BLaER1 treated with 17β-estradiol and CSF1 and Interleukin-3, amounts not matched to agents 10 nM and 100 nM (cell line): ENCODE results near the gene C3orf22.
A peak's percentile ranks its signal among the peaks of the same experiment; 100 is the strongest.

Experiments
- H3K27ac ChIP-seq, 11 experiments: shearing (Covaris generic); formaldehyde crosslinking; 2 replicates each; pipeline ENCODE4 v1.8.1; 2022
- H3K27me3 ChIP-seq, 11 experiments: shearing (Covaris generic); formaldehyde crosslinking; 2 replicates each; pipeline ENCODE4 v1.8.1; 2022
- H3K36me3 ChIP-seq, 11 experiments: shearing (Covaris generic); formaldehyde crosslinking; 2 replicates each; pipeline ENCODE4 v1.8.1; 2022
- H3K4me1 ChIP-seq, 10 experiments: shearing (Covaris generic); formaldehyde crosslinking; 2 replicates each; pipeline ENCODE4 v1.8.1; 2022
- H3K4me2 ChIP-seq, 11 experiments: shearing (Covaris generic); formaldehyde crosslinking; 2 replicates each; pipeline ENCODE4 v1.8.1; 2022
- H3K4me3 ChIP-seq, 10 experiments: shearing (Covaris generic); formaldehyde crosslinking; 2 replicates each; pipeline ENCODE4 v1.8.1; 2022
- H3K9ac ChIP-seq, 11 experiments: shearing (Covaris generic); formaldehyde crosslinking; 2 replicates each; pipeline ENCODE4 v1.8.1; 2022
- H3K9me3 ChIP-seq, 11 experiments: shearing (Covaris generic); formaldehyde crosslinking; replicated peaks in 1 of 11; 2 replicates each; pipeline ENCODE4 v1.8.1; 2022
- H4K20me1 ChIP-seq, 11 experiments: shearing (Covaris generic); formaldehyde crosslinking; 2 replicates each; pipeline ENCODE4 v1.8.1; 2022
- Cebpa-rat ChIP-seq, 11 experiments: shearing (Covaris generic); IDR thresholded peaks; 2 replicates each; pipeline ENCODE4 v1.8.1; 2022

C3orf22 gene

DNA sequence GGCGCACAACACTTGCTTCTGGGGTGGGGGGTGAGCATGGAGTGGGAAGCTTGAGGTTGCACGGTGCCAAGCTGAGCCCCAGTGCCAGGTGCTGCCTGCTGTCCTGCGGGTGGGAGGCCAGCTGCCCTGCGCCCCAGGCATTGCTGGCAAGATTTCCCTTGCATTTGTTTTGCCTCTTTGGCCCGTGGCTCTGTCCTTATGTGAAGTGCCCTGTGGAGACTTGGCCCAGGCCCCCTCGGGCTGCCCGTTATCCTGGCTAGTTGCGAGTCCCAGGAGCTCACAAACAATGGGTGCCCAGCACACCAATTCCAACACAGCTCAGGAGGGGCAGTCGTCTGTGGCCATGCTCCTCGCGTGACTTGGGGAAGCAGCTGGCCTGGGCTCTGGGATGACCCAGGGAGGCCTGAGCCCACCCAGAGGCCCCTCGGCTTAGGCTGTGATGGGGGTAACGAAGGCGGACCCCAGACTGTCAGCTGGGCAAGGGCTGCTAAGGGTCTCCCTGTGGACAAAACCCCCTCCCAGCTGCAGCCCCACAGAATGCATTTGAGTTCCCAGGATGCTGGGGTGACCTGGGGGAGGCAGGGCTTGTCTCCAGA, 5.9 kb downstream of the C3orf22 start:
- H3K4me2 ChIP-seq = no peak overlapping the region
- no peaks in the 10 kb centered on the region for H3K36me3 ChIP-seq
- no peaks in the 10 kb centered on the region for H3K9me3 ChIP-seq
- H3K4me1 ChIP-seq = peaks cover 22 to 36% (median 31%) of the 10 kb centered on the region in 10 experiments; a peak in 19 of 20 replicates
- no peaks in the 10 kb centered on the region for H3K27me3 ChIP-seq
- TF ChIP-seq Cebpa-rat (IDR thresholded peaks at IDR 0.05) = no peak
- no peak overlapping the region for H3K27ac ChIP-seq
- H3K4me3 ChIP-seq = no peak overlapping the region
- H3K9ac ChIP-seq = no peak overlapping the region
- H4K20me1 ChIP-seq = no peaks in the 10 kb centered on the region

DNA sequence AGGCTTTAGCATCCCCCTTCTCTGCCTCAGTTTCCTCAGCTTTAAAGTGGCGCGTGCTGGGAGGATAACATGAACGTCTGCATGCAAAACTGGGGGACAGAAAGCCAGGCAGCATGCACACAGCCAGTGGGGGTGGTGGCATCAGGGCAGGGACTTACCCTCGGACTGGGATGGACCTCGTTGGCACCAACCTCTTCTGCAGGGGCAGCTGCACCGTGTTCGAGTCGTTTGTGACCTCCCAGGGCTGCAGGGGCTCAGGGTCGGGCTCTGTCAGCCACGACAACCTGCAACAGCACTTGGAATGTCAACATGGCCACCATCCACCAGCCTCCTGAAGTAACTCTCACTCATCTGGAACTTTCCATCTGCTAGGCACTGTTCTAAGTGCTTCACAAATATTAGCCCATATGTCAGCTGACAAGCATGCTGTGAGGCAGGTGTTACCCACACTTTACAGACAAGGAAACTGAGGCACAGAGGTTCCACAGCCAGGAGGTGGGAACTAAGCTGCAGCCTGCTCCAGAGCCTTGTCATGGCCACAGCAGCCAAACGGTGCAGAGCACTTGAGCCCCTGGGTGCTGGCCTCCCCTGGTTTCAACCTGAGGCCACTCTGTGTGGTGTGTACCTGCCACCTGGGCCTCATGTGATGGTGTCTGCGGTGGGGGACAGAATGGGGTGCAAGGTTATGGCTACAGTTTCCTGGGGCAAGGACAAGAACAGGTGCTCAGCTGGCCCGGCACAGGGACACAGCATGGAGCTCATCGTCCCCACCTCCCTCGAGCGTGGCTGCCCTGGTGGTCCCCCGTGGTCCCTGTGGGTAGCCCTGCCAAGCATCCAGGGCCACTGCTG, 6.7 kb downstream of the C3orf22 start:
- Histone ChIP-seq H4K20me1 (no peaks in the 10 kb centered on the region), H3K9ac (no peak overlapping the region), H3K27me3 (no peaks in the 10 kb centered on the region), H3K27ac (no peak overlapping the region), H3K36me3 (no peaks in the 10 kb centered on the region), H3K9me3 (no peaks in the 10 kb centered on the region), H3K4me2 (peak overlapping the region in 3 of 11 experiments; percentile 15 to 45 (median 16); a peak in 2 of 22 replicates), H3K4me1 (peaks cover 22 to 38% (median 32%) of the 10 kb centered on the region in 10 experiments; a peak in 19 of 20 replicates), H3K4me3 (no peak overlapping the region)
- no peak for TF ChIP-seq Cebpa-rat (IDR thresholded peaks at IDR 0.05)

DNA sequence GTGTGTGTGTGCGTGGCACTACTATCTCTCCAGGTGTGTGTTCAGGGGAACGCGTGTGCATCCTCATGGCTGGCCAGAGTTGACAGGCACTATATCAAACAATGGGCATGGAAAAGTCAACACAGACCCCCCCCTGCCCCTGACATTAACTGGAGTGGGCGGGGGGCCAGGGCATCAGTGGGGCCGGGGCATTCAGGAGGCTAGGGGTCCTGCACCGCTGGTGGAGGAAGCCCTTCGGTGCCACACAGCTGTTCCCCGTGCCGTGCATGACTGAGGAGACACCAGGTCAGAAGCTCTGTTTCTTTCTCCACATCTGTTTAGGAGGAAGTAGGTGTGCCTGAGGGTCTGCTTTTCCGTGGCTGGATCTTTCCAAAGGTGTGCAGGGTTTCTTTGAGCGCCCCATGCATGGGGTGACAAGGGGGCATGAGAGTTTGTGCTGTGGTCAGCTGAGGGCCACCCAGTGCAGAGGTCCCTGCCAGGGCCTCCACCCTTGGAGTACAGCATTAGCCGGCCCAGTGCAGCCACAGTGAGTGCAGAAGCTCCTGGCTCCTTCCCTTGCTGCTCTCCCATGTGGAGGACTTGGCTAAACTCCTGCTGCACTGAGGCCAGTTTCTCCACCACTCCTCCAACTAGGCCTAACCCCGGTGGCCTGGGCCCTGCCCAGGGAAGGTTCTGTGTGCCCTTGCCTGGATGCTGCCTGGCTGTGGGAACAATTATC, 7.5 kb downstream of the C3orf22 start:
- H3K9me3 ChIP-seq = no peaks in the 10 kb centered on the region
- no peak for TF ChIP-seq Cebpa-rat (IDR thresholded peaks at IDR 0.05)
- H3K36me3 ChIP-seq = no peaks in the 10 kb centered on the region
- H4K20me1 ChIP-seq = no peaks in the 10 kb centered on the region
- peak overlapping the region in 6 of 11 experiments; percentile 15 to 48 (median 37); a peak in 7 of 22 replicates for H3K4me2 ChIP-seq
- peaks cover 22 to 38% (median 34%) of the 10 kb centered on the region in 10 experiments; a peak in 19 of 20 replicates for H3K4me1 ChIP-seq
- H3K27me3 ChIP-seq = no peaks in the 10 kb centered on the region
- H3K27ac ChIP-seq = no peak overlapping the region
- H3K4me3 ChIP-seq = no peak overlapping the region
- no peak overlapping the region for H3K9ac ChIP-seq

DNA sequence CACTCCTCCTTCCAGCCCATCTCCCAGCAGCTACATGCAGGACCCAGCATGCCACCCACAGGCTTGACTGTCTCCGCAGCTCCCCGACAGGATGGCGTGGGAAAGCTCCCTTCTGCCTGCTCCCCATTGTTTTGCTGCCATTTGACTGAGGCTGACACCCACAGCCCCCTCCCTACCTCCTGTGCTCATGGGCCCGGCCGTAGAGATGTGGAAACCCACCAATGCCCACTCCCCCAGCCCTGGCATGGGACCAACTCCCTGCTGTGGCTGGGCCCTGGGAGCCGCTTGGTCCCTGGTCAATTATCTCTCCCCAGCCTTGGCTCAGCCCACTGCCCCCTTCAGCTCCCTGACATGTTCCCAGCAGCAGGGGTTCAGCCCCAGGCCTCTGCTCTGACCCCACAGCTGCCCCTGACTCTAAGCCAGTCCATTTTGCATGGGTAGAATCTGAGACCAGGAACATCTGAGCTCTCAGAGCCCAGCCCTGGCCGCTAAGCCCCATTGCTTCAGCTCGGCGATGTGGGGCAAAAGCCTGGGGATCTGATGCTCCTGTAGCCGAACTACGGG, 8.2 kb downstream of the C3orf22 start:
- peak overlapping the region in 9 of 11 experiments; percentile 6 to 78 (median 43); a peak in 13 of 22 replicates for H3K4me2 ChIP-seq
- no peak overlapping the region for H3K9ac ChIP-seq
- H3K27ac ChIP-seq = no peak overlapping the region
- H3K27me3 ChIP-seq = no peaks in the 10 kb centered on the region
- peaks cover 22 to 39% (median 34%) of the 10 kb centered on the region in 10 experiments; a peak in 19 of 20 replicates for H3K4me1 ChIP-seq
- H3K36me3 ChIP-seq = no peaks in the 10 kb centered on the region
- H4K20me1 ChIP-seq = no peaks in the 10 kb centered on the region
- no peak overlapping the region for H3K4me3 ChIP-seq
- no peaks in the 10 kb centered on the region for H3K9me3 ChIP-seq
- TF ChIP-seq Cebpa-rat (IDR thresholded peaks at IDR 0.05) = no peak

DNA sequence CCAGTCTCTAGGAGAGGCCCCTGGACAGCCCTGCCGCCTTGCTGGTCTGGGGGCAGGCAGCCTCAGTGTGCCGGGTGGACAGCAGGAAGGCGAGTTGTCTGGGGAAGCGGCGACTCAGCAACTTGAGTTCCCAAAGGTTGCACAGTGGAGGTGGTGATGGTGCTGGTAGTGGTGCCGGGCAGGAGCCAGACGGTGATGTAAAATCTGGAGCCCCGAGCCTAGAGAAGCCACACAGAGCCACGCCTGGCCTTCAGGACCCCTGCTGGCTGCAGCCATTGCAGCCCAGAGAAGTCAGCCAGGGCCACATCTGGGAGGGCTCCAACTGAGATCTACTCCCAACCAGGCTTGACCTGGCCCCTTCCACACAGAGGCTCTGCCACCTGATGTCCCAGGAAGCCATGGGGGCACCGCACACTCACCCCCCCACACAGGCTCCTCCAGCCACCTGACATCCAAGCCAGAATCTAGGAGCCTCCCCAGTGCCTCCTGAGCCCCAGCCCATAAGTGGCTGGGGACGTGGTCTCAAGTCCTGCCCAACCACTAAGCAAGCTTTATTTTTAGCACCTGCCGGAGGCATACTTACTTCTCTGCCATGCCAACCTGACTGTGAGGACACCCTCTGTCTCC, 8.8 kb downstream of the C3orf22 start:
- peak overlapping the region; percentile 6 to 78 (median 43); a peak in 18 of 22 replicates for H3K4me2 ChIP-seq
- H3K9ac ChIP-seq = no peak overlapping the region

DNA sequence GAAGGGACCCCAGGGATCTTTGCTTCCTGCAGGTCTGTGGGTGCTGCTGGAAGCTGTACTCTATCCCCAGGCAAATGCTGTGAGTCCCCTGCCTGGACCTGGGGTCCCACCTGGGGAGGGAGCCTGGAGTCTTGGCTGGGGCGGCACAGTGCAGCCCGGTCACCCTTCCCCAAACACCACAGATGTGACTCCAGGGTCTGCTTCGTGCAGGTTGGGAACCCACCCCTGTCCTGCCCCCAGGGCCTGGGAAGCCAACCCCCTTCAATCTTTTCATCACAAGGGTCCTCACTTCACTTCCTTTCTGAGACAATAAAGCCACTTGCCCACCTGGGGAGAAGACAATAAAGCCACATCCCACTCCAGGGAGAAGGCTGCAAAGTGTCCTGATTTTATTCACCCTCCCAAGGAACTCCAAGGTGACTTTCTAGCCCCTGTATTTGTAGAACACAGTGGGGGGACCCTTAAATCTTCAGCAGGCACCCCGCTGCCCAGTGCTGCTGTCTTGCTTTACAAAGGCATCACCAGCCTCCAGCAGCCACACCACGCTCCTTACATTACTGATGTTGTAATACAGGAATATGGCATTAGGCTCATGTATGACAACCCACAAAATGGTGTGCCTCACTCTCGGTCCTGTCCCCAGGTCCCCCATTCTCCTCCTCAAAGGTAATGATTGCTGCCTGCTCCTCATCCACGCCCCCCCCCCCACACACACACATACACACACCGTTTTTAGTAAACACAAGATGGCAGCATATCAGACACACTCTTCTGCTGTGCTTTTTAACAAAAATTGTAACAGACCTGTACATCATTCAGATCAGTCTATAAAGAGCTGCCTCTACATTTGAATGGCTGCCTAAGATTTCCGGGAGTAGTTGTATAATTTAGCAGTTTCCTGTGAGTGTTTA, 9.9 kb downstream of the C3orf22 start:
- H4K20me1 ChIP-seq = no peaks in the 10 kb centered on the region
- no peaks in the 10 kb centered on the region for H3K9me3 ChIP-seq
- H3K9ac ChIP-seq = no peak overlapping the region
- H3K4me2 ChIP-seq = peak overlapping the region in 9 of 11 experiments; percentile 7 to 78 (median 43); a peak in 13 of 22 replicates
- no peak overlapping the region for H3K4me3 ChIP-seq
- no peak for TF ChIP-seq Cebpa-rat (IDR thresholded peaks at IDR 0.05)
- H3K4me1 ChIP-seq = peaks cover 35 to 54% (median 50%) of the 10 kb centered on the region in 10 experiments
- H3K36me3 ChIP-seq = no peaks in the 10 kb centered on the region
- peak overlapping the region in 2 of 11 experiments; percentile 32 to 51; a peak in 3 of 22 replicates for H3K27ac ChIP-seq
- no peaks in the 10 kb centered on the region for H3K27me3 ChIP-seq

More for the DNA sequence above, 8.8 kb downstream of the C3orf22 start:
- no peaks in the 10 kb centered on the region for H4K20me1 ChIP-seq
- H3K4me3 ChIP-seq = no peak overlapping the region
- H3K4me1 ChIP-seq = peaks cover 25 to 45% (median 39%) of the 10 kb centered on the region in 10 experiments
- H3K9me3 ChIP-seq = no peaks in the 10 kb centered on the region
- H3K36me3 ChIP-seq = no peaks in the 10 kb centered on the region
- TF ChIP-seq Cebpa-rat (IDR thresholded peaks at IDR 0.05) = no peak
- H3K27ac ChIP-seq = no peak overlapping the region
- H3K27me3 ChIP-seq = no peaks in the 10 kb centered on the region

DNA sequence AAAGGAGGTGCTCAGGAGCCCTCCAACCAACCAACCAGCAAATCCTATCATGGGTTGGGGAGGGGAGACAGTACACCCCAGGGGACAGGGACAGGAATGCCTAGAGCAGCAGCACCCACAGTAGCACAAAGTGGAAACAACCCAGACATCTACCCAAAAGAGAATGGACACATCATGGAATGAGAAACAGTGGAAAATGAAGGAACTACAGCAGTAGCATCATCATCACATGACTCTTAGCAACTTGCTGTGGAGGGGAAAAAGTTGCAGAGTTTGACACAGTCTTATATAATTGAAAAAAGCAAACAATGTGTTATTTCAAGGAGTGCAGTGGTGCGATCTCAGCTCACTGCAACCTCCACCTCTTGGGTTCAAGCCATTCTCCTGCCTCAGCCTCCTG, 11.0 kb downstream of the C3orf22 start:
- Histone ChIP-seq H3K4me2 (peak overlapping the region in 3 of 11 experiments; percentile 43 to 78 (median 58); a peak in 5 of 22 replicates), H3K9ac (no peak overlapping the region), H3K36me3 (no peaks in the 10 kb centered on the region), H4K20me1 (no peaks in the 10 kb centered on the region), H3K9me3 (peaks cover 0 to 2% (median 0%) of the 10 kb centered on the region in 11 experiments; a peak in 1 of 22 replicates), H3K4me3 (no peak overlapping the region), H3K4me1 (peaks cover 35 to 56% (median 54%) of the 10 kb centered on the region in 10 experiments), H3K27me3 (no peaks in the 10 kb centered on the region), H3K27ac (peak overlapping the region in 2 of 11 experiments; percentile 25 to 51; a peak in 2 of 22 replicates)
- TF ChIP-seq Cebpa-rat (IDR thresholded peaks at IDR 0.05) = no peak
